Panc1 (cell line): ENCODE measurements around the gene UBTF. TPM values are rescaled to one million over a fixed set of nuclear protein-coding genes. Genes with fewer than 3 reads are reported as not detected.

Experiments
- ATAC-seq: fragments of 200-7000 bp; cut with Tn5 transposase; 2 replicates; pipeline ENCODE4 v1.9.1; 2020; ENCODE audit warnings: mild to moderate bottlenecking, moderate library complexity
- BruUV-seq: library from RNA; stranded (reverse); fragments of 400-500 nt; replicated peaks from 2 replicates; lab custom pipeline; 2021; lab: Mats Ljungman, UMichigan
- CTCF ChIA-PET: fragments of 300-600 bp; sonication (Branson Sonifier 250); formaldehyde crosslinking; loops from one replicate; lab custom pipeline; 2022; ENCODE audit warnings: antibody characterized with exemption; lab: Charles Lee
- POLR2A ChIA-PET: fragments of 300-600 bp; sonication (Branson Sonifier 250); formaldehyde crosslinking; loops from one replicate; lab custom pipeline; 2022; ENCODE audit warnings: antibody characterized with exemption; lab: Charles Lee
- DNase-seq: peaks from one replicate; pipeline ENCODE4 v3.0.0-alpha.2; 2010; ENCODE audit warnings: low read depth, low spot score
- H3K27ac ChIP-seq: 2 replicates; pipeline ENCODE4 v1.5.1; 2011; ENCODE audit warnings: mild to moderate bottlenecking, low read length, inconsistent platforms
- H3K27me3 ChIP-seq: fragments of 200-500 bp; sonication (Bioruptor generic); 2 replicates; pipeline ENCODE4 v1.6.0; 2014; ENCODE audit warnings: low read length, inconsistent platforms; ENCODE audit not compliant: control insufficient read depth, insufficient read depth
- H3K36me3 ChIP-seq: fragments of 200-500 bp; sonication (Bioruptor generic); 2 replicates; pipeline ENCODE4 v1.5.1; 2014; ENCODE audit warnings: inconsistent platforms, mild to moderate bottlenecking, low read length, moderate library complexity; ENCODE audit not compliant: control insufficient read depth, insufficient read depth
- H3K4me1 ChIP-seq: 2 replicates; pipeline ENCODE4 v1.5.1; 2011; ENCODE audit warnings: inconsistent platforms, mild to moderate bottlenecking, low read length, moderate library complexity; ENCODE audit not compliant: control insufficient read depth, insufficient read depth
- H3K4me3 ChIP-seq, 2 experiments: 2 replicates each; pipeline ENCODE4 v1.5.1; 2011 to 2012; ENCODE audit warnings: low read depth in 2 of 2, low read length in 2 of 2, mild to moderate bottlenecking in 2 of 2, inconsistent platforms in 1 of 2, moderate library complexity in 1 of 2
- H3K9me3 ChIP-seq: fragments of 200-500 bp; sonication (Bioruptor generic); 2 replicates; pipeline ENCODE4 v1.5.1; 2014; ENCODE audit warnings: low read depth, mild to moderate bottlenecking, inconsistent platforms, low read length, moderate library complexity; ENCODE audit not compliant: control insufficient read depth, insufficient read depth
- CTCF ChIP-seq: fragments of 450-650 bp; IDR thresholded peaks from 2 replicates; pipeline ENCODE4 v1.5.1; 2017; ENCODE audit warnings: mild to moderate bottlenecking
- POLR2AphosphoS5 ChIP-seq: IDR thresholded peaks from 2 replicates; pipeline ENCODE4 v1.6.1; 2012; ENCODE audit warnings: mild to moderate bottlenecking, low read depth, low read length, moderate library complexity
- SIN3A ChIP-seq: IDR thresholded peaks from 2 replicates; pipeline ENCODE4 v1.6.1; 2012; ENCODE audit warnings: low read depth, mild to moderate bottlenecking, low read length, moderate library complexity, borderline replicate concordance; ENCODE audit not compliant: insufficient read depth
- TCF7L2 ChIP-seq: IDR thresholded peaks from 2 replicates; pipeline ENCODE4 v1.6.1; 2011; ENCODE audit warnings: mild to moderate bottlenecking, low read depth, low read length, inconsistent platforms
- in situ Hi-C: cut with HindIII; loops from 2 replicates; pipeline ENCODE4 v1.10.0; 2016; ENCODE audit warnings: low sequenced_read_pairs, low pct_unique_long_range_greater_than_20kb
- intact Hi-C: fragments of 100-400 bp; cut with micrococcal nuclease; formaldehyde crosslinking; loops from one replicate; pipeline ENCODE4 v1.10.0; 2022; ENCODE audit not compliant: unreplicated experiment
- total RNA-seq: library from RNA; stranded (reverse); gene quantifications from one replicate; pipeline ENCODE4 v1.2.1, GENCODE V29; 2021; ENCODE audit not compliant: unreplicated experiment
- TF ChIP-seq, protein P1 (sequence below), 2 experiments: IDR thresholded peaks; 2 replicates each; pipeline ENCODE4 v1.6.1; 2011 to 2012; ENCODE audit warnings: low read depth in 2 of 2, control low read depth in 1 of 2, low read length in 1 of 2, mild to moderate bottlenecking in 1 of 2, moderate library complexity in 1 of 2; ENCODE audit not compliant: insufficient read depth in 1 of 2

The UBTF gene
- total RNA-seq, 1 experiment from 2014 or later, result 116 TPM

- H3K27me3 ChIP-seq, result no peaks in the 10 kb centered on the region
- DNase-seq (no peak), ATAC-seq (no peak)
- in situ Hi-C loops (no loop called here), intact Hi-C loops (no loop called here)
- peaks cover 8% of the 10 kb centered on the region for H3K36me3 ChIP-seq
- H3K4me3 ChIP-seq, result peak overlapping the region; percentile 58 to 69
- CTCF ChIA-PET, result interaction anchor here (0.9 kb wide), 1 partner anchor 92 kb away, joined by 5 read pairs; no protein-coding TSS in a partner anchor
- peaks cover 18% of the 10 kb centered on the region for H3K4me1 ChIP-seq
- no TSS peak for BruUV-seq
- no peaks in the 10 kb centered on the region for H3K9me3 ChIP-seq
- peak overlapping the region; percentile 76 for H3K27ac ChIP-seq
- TF ChIP-seq POLR2AphosphoS5 (no peak), SIN3A (no peak), TCF7L2 (no peak), CTCF (no peak)
- TF ChIP-seq, protein P1, sequence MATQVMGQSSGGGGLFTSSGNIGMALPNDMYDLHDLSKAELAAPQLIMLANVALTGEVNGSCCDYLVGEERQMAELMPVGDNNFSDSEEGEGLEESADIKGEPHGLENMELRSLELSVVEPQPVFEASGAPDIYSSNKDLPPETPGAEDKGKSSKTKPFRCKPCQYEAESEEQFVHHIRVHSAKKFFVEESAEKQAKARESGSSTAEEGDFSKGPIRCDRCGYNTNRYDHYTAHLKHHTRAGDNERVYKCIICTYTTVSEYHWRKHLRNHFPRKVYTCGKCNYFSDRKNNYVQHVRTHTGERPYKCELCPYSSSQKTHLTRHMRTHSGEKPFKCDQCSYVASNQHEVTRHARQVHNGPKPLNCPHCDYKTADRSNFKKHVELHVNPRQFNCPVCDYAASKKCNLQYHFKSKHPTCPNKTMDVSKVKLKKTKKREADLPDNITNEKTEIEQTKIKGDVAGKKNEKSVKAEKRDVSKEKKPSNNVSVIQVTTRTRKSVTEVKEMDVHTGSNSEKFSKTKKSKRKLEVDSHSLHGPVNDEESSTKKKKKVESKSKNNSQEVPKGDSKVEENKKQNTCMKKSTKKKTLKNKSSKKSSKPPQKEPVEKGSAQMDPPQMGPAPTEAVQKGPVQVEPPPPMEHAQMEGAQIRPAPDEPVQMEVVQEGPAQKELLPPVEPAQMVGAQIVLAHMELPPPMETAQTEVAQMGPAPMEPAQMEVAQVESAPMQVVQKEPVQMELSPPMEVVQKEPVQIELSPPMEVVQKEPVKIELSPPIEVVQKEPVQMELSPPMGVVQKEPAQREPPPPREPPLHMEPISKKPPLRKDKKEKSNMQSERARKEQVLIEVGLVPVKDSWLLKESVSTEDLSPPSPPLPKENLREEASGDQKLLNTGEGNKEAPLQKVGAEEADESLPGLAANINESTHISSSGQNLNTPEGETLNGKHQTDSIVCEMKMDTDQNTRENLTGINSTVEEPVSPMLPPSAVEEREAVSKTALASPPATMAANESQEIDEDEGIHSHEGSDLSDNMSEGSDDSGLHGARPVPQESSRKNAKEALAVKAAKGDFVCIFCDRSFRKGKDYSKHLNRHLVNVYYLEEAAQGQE (IDR thresholded peaks at IDR 0.05; ENCODE audit: insufficient read depth in 1 of 2, low read depth in 2 of 2, low read length in 1 of 2), result no peak
- POLR2A ChIA-PET, result interaction anchor here (0.6 kb wide), 1 partner anchor 109 kb away, joined by 6 read pairs; no protein-coding TSS in a partner anchor
These were observed 1.6 kb downstream of the UBTF start for GRCh38 chr17:44217738-44218343.

DNA sequence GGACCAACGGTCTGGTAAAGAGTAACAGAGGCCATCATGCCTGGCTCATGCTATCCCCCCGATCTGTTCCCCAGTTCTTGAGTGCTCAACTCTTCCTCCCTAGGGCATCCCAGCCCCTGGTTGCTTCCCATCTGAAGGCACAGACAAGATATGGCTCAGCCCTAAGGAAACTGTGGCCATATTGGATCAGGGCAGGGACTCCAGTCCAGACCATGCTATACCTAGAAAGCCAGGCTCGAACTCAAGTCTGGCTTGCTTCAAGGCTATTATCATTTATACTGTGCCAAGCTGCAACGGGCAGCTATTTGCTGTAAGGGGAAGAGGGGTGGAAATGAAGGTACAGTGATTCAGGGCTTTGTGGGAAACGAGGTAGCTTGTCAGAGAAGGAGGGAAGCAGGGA lies 2.8 kb downstream of the UBTF start:
- ChIA-PET POLR2A (no interaction called here), CTCF (no interaction called here)
- in situ Hi-C loops (no loop called here), intact Hi-C loops (no loop called here)
- Histone ChIP-seq H3K4me3 (no peak overlapping the region), H3K36me3 (peaks cover 8% of the 10 kb centered on the region), H3K4me1 (peaks cover 12% of the 10 kb centered on the region), H3K27me3 (no peaks in the 10 kb centered on the region), H3K27ac (no peak overlapping the region), H3K9me3 (no peaks in the 10 kb centered on the region)
- TF ChIP-seq, protein P1 (IDR thresholded peaks at IDR 0.05; ENCODE audit: insufficient read depth in 1 of 2, low read depth in 2 of 2, low read length in 1 of 2), result no peak
- TF ChIP-seq SIN3A, result no peak
- no TSS peak for BruUV-seq
- DNase-seq, result no peak
- ATAC-seq, result no peak
